Urothelium cell line (cell line): Measurements from ENCODE around the gene ACACA.
A peak's percentile ranks its signal among the peaks of the same experiment; 100 is the strongest.
"Not testable (repeated sequence)": the region's sequence is repeated elsewhere in the genome, so short reads cannot be mapped to it uniquely, and the experiment has no call there.

Source experiments
- DNase-seq: peaks from one replicate; pipeline ENCODE4 v3.0.0; 2011; ENCODE audit warnings: low spot score, mixed read lengths
- FAIRE-seq: peaks from 2 replicates; lab custom pipeline; 2011; peaks lifted over from hg19 to GRCh38; lab: Jason Lieb, UNC

ACACA gene

DNA sequence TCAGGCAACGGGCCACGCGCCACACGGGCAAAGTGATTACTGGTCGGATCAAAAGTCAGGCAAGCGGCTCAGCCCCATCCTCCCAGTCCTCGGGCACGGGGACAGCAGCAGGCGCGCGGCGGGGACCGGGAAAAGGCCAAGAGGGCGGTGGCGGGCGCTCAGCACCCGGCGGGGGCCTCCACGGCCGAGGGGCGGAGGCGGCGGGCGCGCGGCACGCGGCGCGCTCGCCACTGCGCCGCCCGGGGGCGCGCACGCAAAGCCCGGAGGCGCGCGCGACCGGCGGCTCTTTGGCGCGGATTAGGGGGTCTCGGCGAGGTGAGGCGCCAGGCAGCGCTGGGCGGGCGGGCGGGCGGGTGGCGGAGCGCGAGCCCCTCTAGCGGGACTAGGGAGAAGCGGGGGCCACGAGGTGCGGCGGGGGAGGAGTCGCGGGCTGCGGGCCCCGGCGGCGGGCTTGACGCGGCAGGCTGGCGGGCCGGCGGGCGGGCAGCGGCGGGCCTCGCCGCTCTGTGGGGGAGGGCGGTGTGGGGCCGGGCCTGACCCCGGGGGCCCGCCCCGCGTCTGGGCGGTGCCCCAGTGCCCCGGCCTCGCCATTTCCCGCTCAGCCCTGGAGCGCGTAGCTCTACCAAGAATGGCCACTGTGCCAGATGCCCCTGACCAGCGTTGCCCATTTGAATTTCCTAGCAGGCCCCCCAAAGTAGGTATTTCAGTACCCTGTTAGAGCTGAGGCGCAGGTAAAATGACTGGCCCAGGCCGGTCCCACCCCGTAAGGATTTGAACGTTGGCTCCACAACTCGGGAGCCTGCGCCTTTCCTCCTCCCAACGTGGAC lies at the start of gene ACACA, which contains the start of gene TADA2A:
ACACA (minus strand) TSS at position 202 of the 827 bp plus-strand sequence. CDS start 537 bp downstream, outside the sequence.
TADA2A (plus strand) TSS at position 252 of the 827 bp plus-strand sequence. CDS start 4,480 bp downstream, outside the sequence.
- FAIRE-seq (no peak), DNase-seq (peak; percentile 98)

DNA sequence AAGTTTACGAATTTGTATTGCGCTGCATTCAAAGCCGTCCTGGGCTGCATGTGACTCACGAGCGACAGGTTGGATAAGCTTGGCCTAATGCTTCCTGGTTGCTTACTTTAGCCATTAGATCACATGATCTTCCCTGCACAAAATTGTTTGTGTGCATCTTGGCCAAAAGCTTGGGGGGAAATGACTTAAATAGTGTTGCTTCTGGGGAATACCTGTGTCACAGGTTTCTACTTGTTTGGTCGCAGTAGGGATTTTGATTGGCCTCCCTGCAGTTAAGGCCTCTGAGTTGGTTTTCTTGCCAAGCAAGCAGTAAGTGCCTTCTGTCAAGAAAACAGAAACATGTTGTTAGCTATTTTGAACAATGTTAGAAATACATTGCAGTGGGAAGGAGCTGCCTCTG lies 43.5 kb upstream of the ACACA start:
- no peak for FAIRE-seq
- no peak for DNase-seq

DNA sequence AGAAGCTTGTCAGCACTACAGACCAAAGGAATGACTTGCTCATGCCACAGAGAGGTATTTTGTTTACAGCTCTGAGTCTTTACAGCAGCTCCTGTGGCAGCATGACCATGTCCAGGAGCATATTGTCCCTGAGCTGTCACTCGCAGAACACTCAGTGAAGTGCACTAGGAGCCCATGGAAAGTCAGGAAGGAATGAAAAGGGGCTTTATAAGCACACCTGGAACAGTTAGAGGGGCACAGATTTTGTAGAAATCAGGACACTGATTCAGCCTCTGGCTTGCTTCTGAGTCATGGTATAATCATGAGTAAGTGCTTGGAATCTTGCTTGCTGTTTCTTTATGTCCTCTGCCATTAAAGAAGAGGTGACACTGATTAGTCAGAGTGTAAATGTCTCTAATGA lies 41.0 kb upstream of the ACACA start:
- FAIRE-seq: no peak
- DNase-seq: no peak

DNA sequence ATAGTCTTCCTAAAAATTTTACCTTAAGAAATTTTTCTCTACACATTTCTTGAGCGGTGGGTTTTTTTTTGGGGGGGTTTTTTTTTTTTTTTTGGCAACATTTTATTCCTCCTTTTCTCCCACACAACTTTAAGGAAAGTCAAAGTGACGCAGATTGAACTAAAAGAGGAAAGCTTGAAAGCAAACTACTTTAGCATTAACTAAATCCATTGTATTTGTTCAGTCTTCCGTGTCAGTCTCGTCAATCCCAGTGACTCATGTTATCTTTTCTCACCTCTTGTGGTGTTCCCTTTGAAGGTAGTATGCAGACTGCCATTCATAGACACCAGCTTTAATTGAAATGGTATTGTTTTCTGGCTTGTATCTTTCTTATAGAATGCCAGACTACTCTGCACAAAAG lies 39.4 kb upstream of the ACACA start:
- FAIRE-seq (no peak), DNase-seq (no peak)

DNA sequence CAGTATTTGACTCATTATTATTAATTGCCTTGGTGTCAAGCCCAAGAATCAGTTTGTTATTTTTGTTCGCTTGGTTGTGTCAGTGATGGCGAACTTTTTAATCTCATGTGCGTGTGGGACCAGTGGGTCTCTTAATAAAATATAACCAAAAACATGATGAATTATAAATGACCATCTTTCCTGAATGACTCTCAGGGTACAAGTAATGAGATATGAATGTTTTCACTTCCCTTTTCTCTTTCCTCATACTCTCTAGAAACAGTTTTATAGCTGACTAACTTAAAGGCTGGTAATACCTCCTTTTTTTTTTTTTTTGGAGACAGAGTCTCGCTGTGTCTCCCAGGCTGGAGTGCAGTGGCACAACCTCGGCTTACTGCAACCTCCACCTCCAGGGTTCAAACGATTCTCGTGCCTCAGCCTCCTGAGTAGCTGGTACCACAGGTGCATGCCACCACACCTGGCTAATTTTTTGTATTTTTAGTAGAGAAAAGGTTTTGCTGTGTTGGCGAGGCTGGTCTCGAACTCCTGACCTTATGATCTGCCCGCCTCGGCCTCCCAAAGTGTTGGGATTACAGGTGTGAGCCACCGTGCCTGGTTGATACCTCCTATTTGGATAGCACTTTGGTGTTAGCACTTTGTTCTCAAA lies 34.9 kb upstream of the ACACA start:
- not testable (repeated sequence) for DNase-seq, FAIRE-seq

DNA sequence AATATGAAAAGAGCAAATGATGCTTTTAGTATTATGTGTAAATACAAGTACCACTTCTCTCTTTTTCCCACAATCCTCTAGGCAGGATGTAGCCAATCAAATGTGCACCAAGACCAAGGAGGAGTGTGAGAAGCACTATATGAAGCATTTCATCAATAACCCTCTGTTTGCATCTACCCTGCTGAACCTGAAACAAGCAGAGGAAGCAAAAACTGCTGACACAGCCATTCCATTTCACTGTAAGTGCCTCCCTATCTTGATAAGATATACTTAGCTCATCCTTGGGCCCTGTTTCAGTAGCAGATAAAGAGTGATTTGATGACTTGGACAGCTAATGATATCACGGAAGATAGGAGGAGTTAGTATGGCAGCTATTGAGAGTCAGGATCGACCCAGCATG lies 33.8 kb upstream of the ACACA start:
- FAIRE-seq (no peak), DNase-seq (no peak)

DNA sequence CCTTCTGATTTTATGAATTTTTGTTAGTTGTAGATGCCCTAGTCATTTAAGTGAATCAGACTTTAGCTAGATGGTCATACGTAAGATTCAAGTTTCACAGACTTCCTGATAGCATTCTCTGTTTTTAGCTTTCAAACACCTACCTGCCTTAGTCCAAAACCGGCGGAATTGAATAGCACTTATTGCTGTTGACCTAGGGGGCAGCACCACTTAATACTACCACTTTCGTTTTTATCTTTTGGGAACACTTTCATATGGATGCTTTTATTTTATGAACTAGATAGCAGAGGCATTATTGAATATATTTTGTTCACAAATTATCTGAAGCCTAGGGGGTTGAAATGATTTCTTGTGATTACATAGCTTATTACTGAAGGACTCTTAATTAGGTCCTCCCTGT lies 31.5 kb upstream of the ACACA start:
- FAIRE-seq (no peak), DNase-seq (no peak)

DNA sequence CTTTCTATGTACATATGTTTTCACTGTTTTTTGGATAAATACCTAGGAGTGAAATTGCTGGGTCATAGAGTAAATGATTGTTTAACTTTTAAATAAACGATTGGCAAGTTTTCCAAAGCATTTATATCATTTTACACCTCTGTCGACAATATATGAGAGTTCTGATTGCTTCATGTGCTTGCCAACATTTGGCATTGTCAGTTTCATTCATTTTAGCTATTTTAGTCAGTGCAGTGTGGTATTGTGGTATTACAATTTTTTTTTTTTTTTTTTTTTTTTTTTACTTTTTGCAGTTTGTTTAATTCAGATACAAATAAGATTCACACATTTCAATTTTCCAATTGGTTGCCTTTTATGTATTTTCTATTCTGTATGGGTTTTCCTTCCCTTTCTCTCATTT lies 26.0 kb upstream of the ACACA start:
- DNase-seq (no peak), FAIRE-seq (no peak)

DNA sequence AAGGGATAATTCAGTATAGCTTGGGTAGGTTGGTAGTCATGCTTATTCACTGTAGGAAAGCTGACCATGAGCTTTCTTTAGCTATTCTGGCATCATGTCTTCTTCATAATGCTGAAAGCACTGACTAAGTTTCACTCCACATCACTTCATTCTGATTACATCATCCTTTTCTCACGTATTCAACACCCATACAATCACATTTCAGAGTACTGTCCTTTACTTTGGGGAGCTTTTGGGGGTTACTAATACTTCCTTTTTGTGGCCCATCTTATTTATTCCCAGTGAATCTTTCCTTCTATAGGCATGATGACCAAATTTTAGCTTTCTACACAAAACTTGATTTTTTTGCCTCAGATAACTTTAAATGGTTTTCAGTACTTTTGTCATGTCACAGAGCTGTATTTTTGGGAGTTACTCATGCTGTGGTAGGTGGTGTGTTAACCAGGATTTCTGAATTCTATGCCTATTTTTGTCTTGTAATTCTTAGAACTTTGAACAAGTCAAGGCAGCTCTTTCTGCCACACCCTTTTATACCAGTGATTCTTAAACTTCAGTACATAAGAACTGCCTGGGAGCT lies 23.5 kb upstream of the ACACA start:
- DNase-seq (no peak), FAIRE-seq (no peak)

DNA sequence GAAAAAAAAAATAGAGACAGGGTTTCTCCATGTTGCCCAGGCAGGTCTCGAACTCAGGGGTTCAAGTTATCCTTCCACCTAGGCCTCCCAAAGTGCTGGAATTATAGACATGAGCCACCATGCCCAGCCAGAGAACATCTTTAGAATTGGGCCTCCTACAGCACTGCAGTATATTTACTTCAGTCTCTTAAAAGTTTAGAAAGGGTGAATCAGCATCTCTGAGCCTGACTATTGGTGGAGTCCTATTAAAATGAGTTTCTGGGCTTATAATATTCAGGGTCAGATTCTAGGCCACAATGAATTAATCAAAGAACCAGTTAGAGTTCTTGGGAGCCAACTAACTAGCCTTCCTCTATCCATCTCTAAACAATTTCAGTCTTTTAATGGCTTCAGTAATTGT lies 22.8 kb upstream of the ACACA start:
- DNase-seq (no peak), FAIRE-seq (no peak)

DNA sequence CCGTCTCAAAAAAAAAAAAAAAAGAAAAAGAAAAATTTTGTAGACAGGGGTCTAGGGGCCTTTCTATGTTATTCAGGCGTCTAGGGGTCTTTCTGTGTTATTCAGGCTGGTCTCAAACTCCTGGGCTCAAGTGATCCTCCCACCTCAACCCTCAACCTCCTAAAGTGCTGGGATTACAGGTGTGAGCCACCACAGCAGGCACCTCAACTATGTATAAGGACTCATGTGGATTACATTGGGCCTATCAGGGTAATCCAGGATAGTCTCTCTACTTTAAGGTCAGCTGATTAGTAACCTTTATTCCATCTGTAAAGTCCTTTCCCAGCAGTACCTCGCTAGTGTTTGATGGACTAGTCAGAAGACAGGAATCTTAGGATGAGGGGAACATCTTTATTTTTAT lies 22.4 kb upstream of the ACACA start:
- no peak for DNase-seq
- no peak for FAIRE-seq

DNA sequence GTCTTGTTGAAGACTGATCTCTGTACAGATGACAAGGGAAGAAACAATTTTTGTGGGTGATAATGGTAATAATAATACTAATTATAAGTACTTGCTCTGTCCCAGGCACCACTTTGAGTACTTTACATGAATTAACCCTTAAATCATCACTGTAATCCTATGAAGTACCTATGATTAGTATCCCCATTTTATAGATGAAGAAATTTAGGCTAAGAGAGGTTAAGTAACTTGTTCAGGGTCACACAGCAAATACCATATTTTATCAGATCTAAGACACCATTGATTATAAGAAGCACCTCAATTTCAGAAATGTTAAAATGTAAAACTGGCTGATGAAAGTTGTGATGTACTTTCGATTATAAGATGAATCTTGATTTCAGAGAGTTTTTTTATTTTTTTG lies 18.6 kb upstream of the ACACA start:
- DNase-seq (no peak), FAIRE-seq (no peak)

DNA sequence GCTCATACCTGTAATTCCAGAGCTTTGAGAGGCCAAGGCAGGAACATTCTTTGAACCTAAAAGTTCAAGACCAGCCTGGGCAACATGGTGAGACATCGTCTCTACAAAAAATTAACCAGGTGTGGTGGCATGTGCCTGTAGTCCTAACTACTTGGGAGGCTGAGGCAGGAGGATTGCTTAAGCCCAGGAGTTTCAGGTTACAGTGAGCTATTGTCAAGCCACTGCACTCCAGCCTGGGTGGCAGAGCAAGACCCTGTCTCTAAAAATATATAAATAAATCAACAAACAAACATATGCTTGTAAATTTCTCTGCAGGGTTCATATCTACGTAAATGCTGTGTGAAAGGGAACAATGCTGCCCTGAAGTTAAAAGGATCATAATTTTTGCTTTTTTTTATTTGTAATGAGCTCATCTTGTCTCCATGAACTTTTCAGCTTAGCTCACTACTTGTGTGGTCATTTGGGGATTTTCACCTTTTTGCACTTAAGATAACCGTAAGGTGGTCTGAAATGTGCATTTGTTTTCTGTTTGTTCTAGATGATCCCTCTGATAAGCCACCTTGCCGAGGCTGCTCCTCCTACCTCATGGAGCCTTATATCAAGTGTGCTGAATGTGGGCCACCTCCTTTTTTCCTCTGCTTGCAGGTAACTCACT lies 16.5 kb upstream of the ACACA start:
- DNase-seq (no peak), FAIRE-seq (no peak)

DNA sequence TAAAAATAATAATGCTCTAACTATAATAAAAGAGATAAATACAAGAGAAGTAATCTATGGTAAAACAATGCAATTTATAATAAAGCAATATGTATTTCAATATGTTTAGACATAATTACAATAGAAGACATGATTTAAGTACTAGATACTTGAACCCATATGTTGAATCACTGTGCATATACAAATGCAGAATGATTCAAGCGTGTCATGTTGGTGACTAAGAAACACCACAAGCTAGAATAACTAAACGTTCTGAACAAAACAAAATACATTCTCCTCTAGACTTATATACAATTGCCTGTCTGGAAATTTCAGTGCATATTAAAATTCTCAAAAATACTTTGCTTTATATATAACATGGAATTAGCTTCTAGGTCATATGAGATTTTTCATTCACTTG lies 11.2 kb upstream of the ACACA start:
- no peak for FAIRE-seq
- DNase-seq: no peak

DNA sequence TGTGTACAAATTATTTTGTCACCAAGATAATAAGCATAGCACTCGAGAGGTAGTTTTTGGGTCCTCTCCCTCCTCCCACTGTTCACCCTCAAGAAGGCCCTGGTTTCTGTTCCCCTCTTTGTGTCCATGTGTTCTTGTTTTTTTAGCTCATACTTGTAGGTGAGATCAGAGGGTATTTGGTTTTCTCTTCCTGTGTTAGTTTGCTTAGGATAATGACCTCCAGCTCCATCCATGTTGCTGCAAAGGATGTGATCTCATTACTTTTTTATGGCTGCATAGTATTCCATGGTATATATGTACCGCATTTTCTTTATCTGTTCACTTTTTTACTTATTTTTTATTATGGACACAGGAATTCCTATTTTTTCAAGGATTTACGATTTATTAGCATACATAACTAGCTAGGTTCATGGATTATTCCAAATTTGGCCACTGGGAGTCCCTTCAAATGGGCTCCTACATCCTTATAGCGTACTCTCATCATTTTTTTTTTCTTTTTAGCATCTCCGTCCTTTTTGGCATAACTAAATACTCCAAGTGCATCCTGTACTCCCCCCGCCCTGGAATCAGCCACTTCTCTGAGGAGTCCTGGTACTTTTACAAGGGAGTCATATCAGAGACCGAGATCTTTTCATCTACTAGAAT lies 7.4 kb upstream of the ACACA start:
- no peak for FAIRE-seq

DNA sequence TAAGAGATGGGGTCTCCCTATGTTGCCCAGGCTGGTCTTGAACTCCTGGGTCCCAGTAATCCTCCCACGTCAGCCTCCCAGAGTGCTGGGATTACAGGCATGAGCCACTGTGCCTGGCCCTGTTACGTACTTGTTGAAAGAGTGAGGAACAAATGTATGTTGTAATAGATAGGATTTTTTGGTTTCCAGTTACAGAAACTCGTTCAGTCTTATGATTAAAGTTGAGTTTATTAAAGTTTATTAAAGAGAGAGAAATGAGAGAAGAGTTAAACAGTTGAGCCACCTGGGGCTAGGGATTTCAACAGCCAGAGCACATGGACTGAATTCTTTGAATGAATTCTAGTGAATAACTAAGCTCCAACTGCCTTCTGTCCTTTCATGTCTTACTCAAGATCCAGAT lies 3.7 kb upstream of the ACACA start:
- FAIRE-seq: no peak
- DNase-seq: no peak

More for the DNA sequence above, 7.4 kb upstream of the ACACA start:
- no peak for DNase-seq

DNA sequence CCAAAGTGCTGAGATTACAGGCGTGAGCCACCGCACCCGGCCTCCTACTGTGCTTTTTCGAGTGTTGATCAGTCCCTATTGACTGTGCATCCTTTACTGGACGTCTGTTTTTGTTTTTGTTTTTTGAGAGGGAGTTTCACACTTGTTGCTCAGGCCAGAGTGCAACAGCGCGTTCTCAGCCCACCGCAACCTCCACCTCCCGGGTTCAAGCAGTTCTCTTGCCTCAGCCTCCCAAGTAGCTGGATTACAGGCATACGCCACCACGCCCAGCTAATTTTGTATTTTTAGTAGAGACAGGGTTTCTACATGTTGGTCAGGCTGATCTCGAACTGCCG lies 1.5 kb upstream of the ACACA start:
- FAIRE-seq, DNase-seq: not testable (repeated sequence)

DNA sequence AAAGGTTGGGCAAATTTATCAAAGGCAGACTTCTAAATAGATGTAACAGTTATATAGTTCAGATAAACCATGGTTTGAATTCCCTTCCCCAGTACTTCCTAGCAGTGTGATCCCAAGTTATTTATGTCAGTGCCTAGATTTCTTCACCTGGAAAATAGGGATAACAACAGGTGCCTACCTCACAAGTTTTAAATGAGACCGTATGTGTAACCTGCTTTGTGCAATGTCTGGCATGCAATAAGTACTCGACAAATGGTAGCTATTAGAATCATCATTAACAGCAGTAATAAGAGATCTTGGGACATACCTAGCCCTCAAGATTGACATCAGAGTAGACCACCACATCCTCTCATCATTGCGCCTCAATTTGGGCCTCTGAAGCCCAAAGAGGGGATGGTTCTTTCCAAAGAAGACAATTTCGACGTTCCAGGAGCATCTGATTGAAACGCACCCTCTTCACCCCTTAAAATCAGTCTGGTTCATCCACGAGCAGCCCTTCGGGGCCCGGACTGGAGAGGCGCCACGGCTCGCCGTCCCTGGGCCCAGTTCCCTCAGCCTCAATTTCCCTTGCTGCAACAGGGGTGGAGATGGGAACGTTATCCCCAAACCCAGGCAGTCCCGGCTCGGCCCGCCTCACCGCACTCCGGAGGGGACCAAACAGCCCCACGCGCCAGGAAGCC lies 541 bp downstream of the ACACA start:
- no peak for FAIRE-seq
- DNase-seq: no peak

DNA sequence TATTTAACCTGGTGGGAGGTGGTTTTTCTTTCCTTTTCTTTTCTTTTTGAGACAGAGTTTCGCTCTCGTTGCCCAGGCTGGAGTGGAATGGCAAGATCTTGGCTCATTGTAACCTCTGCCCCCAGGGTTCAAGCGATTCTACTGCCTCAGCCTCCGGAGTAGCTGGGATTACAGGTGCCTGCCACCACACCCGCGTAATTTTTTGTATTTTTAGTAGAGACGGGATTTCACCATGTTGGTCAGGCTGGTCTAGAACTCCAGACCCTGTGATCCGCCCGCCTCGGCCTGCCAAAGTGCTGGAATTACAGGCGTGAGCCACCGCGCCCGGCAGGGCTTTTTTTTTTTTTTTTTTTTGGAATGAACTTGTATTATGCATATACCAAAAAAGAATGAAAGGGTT lies 1.1 kb downstream of the ACACA start:
- DNase-seq, FAIRE-seq: not testable (repeated sequence)

DNA sequence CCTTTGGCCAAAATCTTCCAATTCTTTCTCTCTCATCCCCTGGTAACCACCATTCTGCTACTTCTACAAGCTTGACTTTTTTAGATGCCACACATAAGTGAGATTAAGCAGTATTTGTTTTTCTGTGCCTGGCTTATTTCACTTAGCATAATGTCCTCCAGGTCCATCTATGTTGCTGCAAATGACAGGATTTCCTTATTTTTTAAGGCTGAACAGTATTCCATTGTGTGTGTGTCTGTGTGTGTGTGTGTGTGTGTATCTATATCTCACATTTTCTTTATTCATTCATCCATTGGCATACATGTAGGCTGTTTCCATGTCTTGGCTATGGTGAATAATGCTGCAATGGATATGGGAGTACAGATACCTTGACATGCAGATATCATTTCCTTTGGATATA lies 6.1 kb downstream of the ACACA start:
- FAIRE-seq (no peak), DNase-seq (no peak)
